Upper lobe of left lung (tissue), 6 donors: ENCODE data around the gene ASMTL. TPM values are rescaled to one million over a fixed set of nuclear protein-coding genes. Genes with fewer than 3 reads are reported as not detected.

ENCODE experiments used
- ATAC-seq, 2 donors: fragments of 200-7000 bp; cut with Tn5 transposase; one replicate each; pipeline ENCODE4 v1.9.1; 2022; ENCODE audit warnings: mild to moderate bottlenecking in 2 of 2, moderate library complexity in 2 of 2; ENCODE audit not compliant: low FRiP score in 2 of 2
- DNase-seq, 2 donors: peaks; one replicate each; pipeline ENCODE4 v3.0.0-alpha.2; 2019 to 2020
- H3K27ac ChIP-seq, 4 donors: fragments of 200-600 bp; sonication (generic); one replicate each; pipeline ENCODE4 v1.5.1; 2016 to 2019
- H3K27me3 ChIP-seq, 4 donors: fragments of 200-600 bp; sonication (generic); one replicate each; pipeline ENCODE4 v1.5.1; 2017 to 2019
- H3K36me3 ChIP-seq, 4 donors: fragments of 200-600 bp; sonication (generic); one replicate each; pipeline ENCODE4 v1.5.1; 2016 to 2019
- H3K4me1 ChIP-seq, 4 donors: fragments of 200-600 bp; sonication (generic); one replicate each; pipeline ENCODE4 v1.5.1; 2018 to 2019
- H3K4me3 ChIP-seq, 4 donors: fragments of 200-600 bp; sonication (generic); one replicate each; pipeline ENCODE4 v1.5.1; 2017 to 2019; ENCODE audit warnings: mild to moderate bottlenecking in 2 of 4, moderate library complexity in 1 of 4
- H3K9me3 ChIP-seq, 4 donors: fragments of 200-600 bp; sonication (generic); one replicate each; pipeline ENCODE4 v1.5.1; 2018 to 2019
- EP300 ChIP-seq, 4 donors: sonication (generic); formaldehyde crosslinking; IDR thresholded peaks; one replicate each; pipeline ENCODE4 v1.5.1; 2017; ENCODE audit warnings: antibody characterized with exemption in 4 of 4, control low read depth in 2 of 4
- POLR2A ChIP-seq, 4 donors: fragments of 450-650 bp; IDR thresholded peaks; one replicate each; pipeline ENCODE4 v1.5.1; 2016 to 2017; ENCODE audit warnings: antibody characterized with exemption in 4 of 4, mild to moderate bottlenecking in 2 of 4
- POLR2AphosphoS5 ChIP-seq, 2 donors: sonication (generic); formaldehyde crosslinking; IDR thresholded peaks; one replicate each; pipeline ENCODE4 v1.5.1; 2017; ENCODE audit warnings: antibody characterized with exemption in 2 of 2
- WGBS, 2 donors: methylation state at CpG; one replicate each; pipeline ENCODE4 v1.1.5; 2017 to 2018; 5-methylcytosine and 5-hydroxymethylcytosine counted together
- total RNA-seq, 6 donors: library from RNA; depleted of rRNA in 4 of 6; stranded (reverse); fragments of >200 nt in 4 of 6; gene quantifications; one replicate each; pipeline versions ENCODE4 v1.1.0 to v1.2.1, GENCODE V29; 2016 to 2021
- TF ChIP-seq, protein P1 (sequence below), 6 experiments: fragments of 450-650 bp in 4 of 6; fragments of 200-600 bp in 2 of 6; sonication (generic) in 2 of 6; IDR thresholded peaks; one replicate each; pipeline ENCODE4 v1.5.1; 2016 to 2019; ENCODE audit warnings: antibody characterized with exemption in 6 of 6
- donor health status: DM: no; HTN: no; CAD: no; lungs with moderate emphysema.
- donor health status: DM: no; HTN: yes; CAD: no; lungs with severe emphysema.

The ASMTL gene
- total RNA-seq, 6 donors from 2014 or later: 11.0 to 28.3 (median 23.2) TPM

- TF ChIP-seq, protein P1, sequence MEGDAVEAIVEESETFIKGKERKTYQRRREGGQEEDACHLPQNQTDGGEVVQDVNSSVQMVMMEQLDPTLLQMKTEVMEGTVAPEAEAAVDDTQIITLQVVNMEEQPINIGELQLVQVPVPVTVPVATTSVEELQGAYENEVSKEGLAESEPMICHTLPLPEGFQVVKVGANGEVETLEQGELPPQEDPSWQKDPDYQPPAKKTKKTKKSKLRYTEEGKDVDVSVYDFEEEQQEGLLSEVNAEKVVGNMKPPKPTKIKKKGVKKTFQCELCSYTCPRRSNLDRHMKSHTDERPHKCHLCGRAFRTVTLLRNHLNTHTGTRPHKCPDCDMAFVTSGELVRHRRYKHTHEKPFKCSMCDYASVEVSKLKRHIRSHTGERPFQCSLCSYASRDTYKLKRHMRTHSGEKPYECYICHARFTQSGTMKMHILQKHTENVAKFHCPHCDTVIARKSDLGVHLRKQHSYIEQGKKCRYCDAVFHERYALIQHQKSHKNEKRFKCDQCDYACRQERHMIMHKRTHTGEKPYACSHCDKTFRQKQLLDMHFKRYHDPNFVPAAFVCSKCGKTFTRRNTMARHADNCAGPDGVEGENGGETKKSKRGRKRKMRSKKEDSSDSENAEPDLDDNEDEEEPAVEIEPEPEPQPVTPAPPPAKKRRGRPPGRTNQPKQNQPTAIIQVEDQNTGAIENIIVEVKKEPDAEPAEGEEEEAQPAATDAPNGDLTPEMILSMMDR (IDR thresholded peaks at IDR 0.05): peak; percentile 96 to 98 (median 97)
- TF ChIP-seq EP300 (IDR thresholded peaks at IDR 0.05): no peak
- H3K27ac ChIP-seq: peak overlapping the region; percentile 59 to 97 (median 92)
- H3K4me1 ChIP-seq: peaks cover 6 to 29% (median 17%) of the 10 kb centered on the region in 4 donors
- H3K4me3 ChIP-seq: peak overlapping the region; percentile 28 to 83 (median 77)
- no peaks in the 10 kb centered on the region for H3K9me3 ChIP-seq
- DNase-seq (peak; percentile 85 to 98), ATAC-seq (peak; percentile 34 to 65)
- H3K36me3 ChIP-seq: no peaks in the 10 kb centered on the region
- H3K27me3 ChIP-seq: no peaks in the 10 kb centered on the region
- WGBS, 2 donors: 9 to 15% methylated on average over 14 to 24 of the region's 45 CpGs
Observed at GRCh38 chrX:1453951-1454785, 1.5 kb upstream of the ASMTL start.

DNA sequence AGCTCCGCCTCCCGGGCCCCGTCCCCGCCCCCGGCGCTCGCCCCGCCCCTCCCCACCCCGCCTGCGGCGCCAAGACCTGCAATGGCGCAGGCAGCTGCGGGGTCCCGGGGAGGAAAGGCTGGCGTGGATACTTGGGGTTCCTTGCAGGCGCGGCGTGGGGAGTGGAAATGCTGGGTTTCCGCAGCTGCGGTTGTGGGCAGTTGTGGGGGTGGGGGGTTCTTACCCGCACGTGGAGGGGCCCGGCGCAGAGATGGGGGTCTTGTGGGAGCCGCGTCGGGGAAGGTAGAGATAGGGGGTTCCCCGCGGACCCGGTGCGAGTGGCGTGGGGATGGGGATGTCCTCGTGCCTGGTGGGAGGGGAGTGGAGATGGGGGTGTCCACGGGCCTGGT is 680 bp upstream of the ASMTL start:
- ATAC-seq: peak in 1 of 2 donors; percentile 39
- H3K4me1 ChIP-seq: peaks cover 6 to 29% (median 17%) of the 10 kb centered on the region in 4 donors
- peak overlapping the region; percentile 76 to 83 (median 78) for H3K4me3 ChIP-seq
- H3K27ac ChIP-seq: peak overlapping the region; percentile 89 to 97 (median 92)
- peak in 1 of 4 donors; percentile 48 for TF ChIP-seq POLR2A (IDR thresholded peaks at IDR 0.05)
- peak in 1 of 2 donors; percentile 16 for TF ChIP-seq POLR2AphosphoS5 (IDR thresholded peaks at IDR 0.05)
- TF ChIP-seq, protein P1 (IDR thresholded peaks at IDR 0.05): no peak
- H3K36me3 ChIP-seq: no peaks in the 10 kb centered on the region
- no peaks in the 10 kb centered on the region for H3K27me3 ChIP-seq
- H3K9me3 ChIP-seq: no peaks in the 10 kb centered on the region
- no peak for DNase-seq
- 0 to 1% methylated on average over 12 to 13 of the region's 34 CpGs for WGBS, 2 donors

DNA sequence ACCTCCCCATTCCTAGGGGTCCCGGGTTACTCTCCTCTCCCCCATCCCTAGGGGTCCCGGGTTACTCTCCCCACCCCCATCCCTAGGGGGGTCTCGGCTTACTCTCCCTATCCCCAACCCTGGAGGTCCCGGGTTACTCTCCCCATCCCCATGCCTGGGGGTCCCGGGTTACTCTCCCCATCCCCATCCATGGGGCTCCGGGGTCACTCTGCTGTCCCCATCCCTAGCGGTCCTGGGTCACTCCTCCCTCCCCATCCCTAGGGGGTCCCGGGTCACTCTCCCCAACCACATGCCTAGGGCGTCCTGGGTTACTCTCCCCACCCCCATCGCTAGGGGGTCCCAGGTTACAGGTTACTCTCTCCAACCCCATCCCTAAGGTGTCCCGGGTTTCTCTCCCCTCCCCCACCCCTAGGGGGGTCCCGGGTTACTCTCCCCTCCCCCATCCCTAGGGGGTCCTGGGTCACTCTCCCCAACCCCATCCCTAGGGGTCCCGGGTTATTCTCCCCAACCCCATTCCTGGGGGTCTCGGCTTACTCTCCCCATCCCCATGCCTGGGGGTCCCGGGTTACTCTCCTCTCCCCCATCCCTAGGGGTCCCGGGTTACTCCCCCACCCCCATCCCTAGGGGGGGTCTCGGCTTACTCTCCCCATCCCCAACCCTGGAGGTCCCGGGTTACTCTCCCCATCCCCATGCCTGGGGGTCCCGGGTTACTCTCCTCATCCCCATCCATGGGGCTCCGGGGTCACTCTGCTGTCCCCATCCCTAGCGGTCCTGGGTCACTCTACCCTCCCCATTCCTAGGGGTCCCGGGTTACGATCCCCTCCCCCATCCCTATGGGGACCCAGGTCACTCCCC is 821 bp downstream of the ASMTL start:
- Histone ChIP-seq H3K36me3 (no peaks in the 10 kb centered on the region), H3K27ac (peak overlapping the region; percentile 76 to 97 (median 85)), H3K4me3 (peak overlapping the region; percentile 76 to 85 (median 80)), H3K4me1 (peaks cover 6 to 29% (median 17%) of the 10 kb centered on the region in 4 donors), H3K27me3 (no peaks in the 10 kb centered on the region), H3K9me3 (no peaks in the 10 kb centered on the region)
- ATAC-seq (no peak), DNase-seq (peak in 1 of 2 donors; percentile 19)
- no peak for TF ChIP-seq EP300 (IDR thresholded peaks at IDR 0.05)
- no peak for TF ChIP-seq POLR2AphosphoS5 (IDR thresholded peaks at IDR 0.05)
- TF ChIP-seq, protein P1 (IDR thresholded peaks at IDR 0.05): no peak
- no peak for TF ChIP-seq POLR2A (IDR thresholded peaks at IDR 0.05)
- WGBS, 2 donors: 24 to 32% methylated on average over 22 to 23 of the region's 23 CpGs

DNA sequence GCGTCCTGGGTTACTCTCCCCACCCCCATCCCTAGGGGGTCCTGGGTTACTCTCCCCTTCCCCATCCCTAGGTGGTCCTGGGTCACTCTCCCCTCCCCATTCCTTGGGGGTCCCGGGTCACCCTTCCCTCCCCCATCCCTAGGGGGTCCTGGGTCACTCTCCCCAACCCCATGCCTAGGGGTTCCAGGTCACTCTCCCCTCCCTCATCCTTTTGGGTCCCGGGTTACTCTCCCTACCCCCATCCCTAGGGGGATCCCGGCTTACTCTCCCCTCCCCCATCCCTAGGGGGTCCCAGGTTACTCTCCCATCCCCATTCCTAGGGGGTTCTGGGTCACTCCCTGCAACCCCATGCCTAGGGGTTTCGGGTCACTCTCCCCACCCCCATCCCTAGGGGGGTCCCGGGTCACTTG is 1.5 kb downstream of the ASMTL start:
- WGBS, 2 donors: 81 to 93% methylated on average over 5 to 6 of the region's 6 CpGs
- Histone ChIP-seq H3K27ac (peak overlapping the region in 1 of 4 donors; percentile 97), H3K4me3 (peak overlapping the region in 1 of 4 donors; percentile 83), H3K9me3 (no peaks in the 10 kb centered on the region), H3K27me3 (no peaks in the 10 kb centered on the region), H3K36me3 (no peaks in the 10 kb centered on the region), H3K4me1 (peaks cover 6 to 29% (median 17%) of the 10 kb centered on the region in 4 donors)
- no peak for TF ChIP-seq EP300 (IDR thresholded peaks at IDR 0.05)
- TF ChIP-seq, protein P1 (IDR thresholded peaks at IDR 0.05): no peak
- no peak for TF ChIP-seq POLR2AphosphoS5 (IDR thresholded peaks at IDR 0.05)
- no peak for TF ChIP-seq POLR2A (IDR thresholded peaks at IDR 0.05)
- ATAC-seq: no peak
- peak in 1 of 2 donors; percentile 12 for DNase-seq
